Ascending aorta (tissue), 2 donors: ENCODE measurements around the gene NODAL. TPM values are rescaled to one million over a fixed set of nuclear protein-coding genes. Genes with fewer than 3 reads are reported as not detected.

ENCODE experiments used
- DNase-seq, 2 donors: peaks; one replicate each; pipeline ENCODE4 v3.0.0-alpha.2; 2019; ENCODE audit warnings: low spot score in 2 of 2
- H3K27ac ChIP-seq, 2 donors: fragments of 200-600 bp; sonication (generic); one replicate each; pipeline ENCODE4 v1.5.1; 2016 to 2017; ENCODE audit warnings: mild to moderate bottlenecking in 1 of 2
- H3K27me3 ChIP-seq: fragments of 200-600 bp; sonication (generic); one replicate; pipeline ENCODE4 v1.5.1; 2017
- H3K36me3 ChIP-seq, 2 donors: fragments of 200-600 bp; sonication (generic); one replicate each; pipeline ENCODE4 v1.5.1; 2016
- H3K4me1 ChIP-seq, 2 donors: fragments of 200-600 bp; sonication (generic); one replicate each; pipeline ENCODE4 v1.5.1; 2016 to 2017; ENCODE audit warnings: mild to moderate bottlenecking in 1 of 2
- H3K4me3 ChIP-seq, 2 donors: fragments of 200-600 bp; sonication (generic); one replicate each; pipeline ENCODE4 v1.5.1; 2016 to 2017; ENCODE audit warnings: mild to moderate bottlenecking in 1 of 2
- H3K9me3 ChIP-seq, 2 donors: fragments of 200-600 bp; sonication (generic); one replicate each; pipeline ENCODE4 v1.5.1; 2016
- CTCF ChIP-seq, 3 experiments: fragments of 200-600 bp in 2 of 3; fragments of 450-650 bp in 1 of 3; sonication (generic) in 2 of 3; IDR thresholded peaks; one replicate each; pipeline ENCODE4 v1.5.1; 2016 to 2019; ENCODE audit warnings: antibody characterized with exemption in 3 of 3, mild to moderate bottlenecking in 1 of 3, moderate library complexity in 1 of 3
- intact Hi-C: fragments of 100-400 bp; cut with DNase I; formaldehyde crosslinking; loops from one replicate; pipeline ENCODE4 v1.15.1; 2023
- total RNA-seq: library from RNA; depleted of rRNA; stranded (reverse); fragments of >200 nt; gene quantifications from one replicate; pipeline ENCODE4 v1.1.0, GENCODE V29; 2016

Gene NODAL
- total RNA-seq, 1 donor from 2014 or later, result not detected

- intact Hi-C loops, result loop anchor here (1.0 to 5.0 kb wide), 5 partner anchors 21 to 359 kb away; partner anchors contain the start of genes EIF4EBP2, LRRC20, PALD1 and SGPL1
Measured at GRCh38 chr10:70457759-70458305, 16.4 kb upstream of the NODAL start.

GRCh38 chr10:70456164-70456563 is 14.7 kb upstream of the NODAL start:
- intact Hi-C loops, result loop anchor here (5.0 kb wide), 2 partner anchors 74 to 361 kb away; partner anchors contain the start of genes LRRC20 and SGPL1
- no peak overlapping the region for H3K27ac ChIP-seq

More at GRCh38 chr10:70457759-70458305, 16.4 kb upstream of the NODAL start:
- Histone ChIP-seq H3K9me3 (no peaks in the 10 kb centered on the region), H3K27ac (peak overlapping the region; percentile 82 to 91), H3K36me3 (no peaks in the 10 kb centered on the region), H3K4me1 (peaks cover 5 to 18% of the 10 kb centered on the region in 2 donors), H3K27me3 (no peaks in the 10 kb centered on the region), H3K4me3 (peak overlapping the region; percentile 47 to 58)
- DNase-seq, result no peak
- no peak for TF ChIP-seq CTCF (IDR thresholded peaks at IDR 0.05)

GRCh38 chr10:70455213-70455630 is 13.7 kb upstream of the NODAL start:
- peaks cover 5 to 13% of the 10 kb centered on the region in 2 donors for H3K4me1 ChIP-seq
- H3K9me3 ChIP-seq, result no peaks in the 10 kb centered on the region
- intact Hi-C loops, result loop anchor here (5.0 kb wide), 2 partner anchors 73 to 362 kb away; partner anchors contain the start of genes LRRC20 and SGPL1
- no peak for TF ChIP-seq CTCF (IDR thresholded peaks at IDR 0.05)
- no peak overlapping the region for H3K27ac ChIP-seq
- H3K27me3 ChIP-seq, result no peaks in the 10 kb centered on the region
- no peak overlapping the region for H3K4me3 ChIP-seq
- H3K36me3 ChIP-seq, result no peaks in the 10 kb centered on the region
- no peak for DNase-seq

More at GRCh38 chr10:70456164-70456563, 14.7 kb upstream of the NODAL start:
- no peak for TF ChIP-seq CTCF (IDR thresholded peaks at IDR 0.05)
- Histone ChIP-seq H3K36me3 (no peaks in the 10 kb centered on the region), H3K9me3 (no peaks in the 10 kb centered on the region), H3K27me3 (no peaks in the 10 kb centered on the region), H3K4me1 (peaks cover 5 to 13% of the 10 kb centered on the region in 2 donors), H3K4me3 (no peak overlapping the region)
- no peak for DNase-seq

- Histone ChIP-seq H3K4me3 (no peak overlapping the region), H3K9me3 (no peaks in the 10 kb centered on the region), H3K27me3 (no peaks in the 10 kb centered on the region), H3K36me3 (no peaks in the 10 kb centered on the region), H3K4me1 (no peaks in the 10 kb centered on the region), H3K27ac (no peak overlapping the region)
- intact Hi-C loops, result no loop called here
- no peak for DNase-seq
- TF ChIP-seq CTCF (IDR thresholded peaks at IDR 0.05), result no peak
Measured at GRCh38 chr10:70448236-70448635, 6.8 kb upstream of the NODAL start.

GRCh38 chr10:70445718-70446657 is 4.5 kb upstream of the NODAL start:
- Histone ChIP-seq H3K9me3 (no peaks in the 10 kb centered on the region), H3K36me3 (no peaks in the 10 kb centered on the region), H3K4me3 (no peak overlapping the region), H3K4me1 (peaks cover 3 to 5% of the 10 kb centered on the region in 2 donors), H3K27me3 (no peaks in the 10 kb centered on the region), H3K27ac (no peak overlapping the region)
- no peak for DNase-seq
- intact Hi-C loops, result no loop called here
- no peak for TF ChIP-seq CTCF (IDR thresholded peaks at IDR 0.05)
